NCI-H510A treated with DMSO at 0.1 percent for 48 hours (cell line): ENCODE data around the gene KCNK15.
A peak's percentile ranks its signal among the peaks of the same experiment; 100 is the strongest.
"Not testable (repeated sequence)": the region's sequence is repeated elsewhere in the genome, so short reads cannot be mapped to it uniquely, and the experiment has no call there.

Experiments used
- DNase-seq: peaks from one replicate; lab custom pipeline; 2025; lab: John Stamatoyannopoulos, UW

KCNK15 gene

DNA sequence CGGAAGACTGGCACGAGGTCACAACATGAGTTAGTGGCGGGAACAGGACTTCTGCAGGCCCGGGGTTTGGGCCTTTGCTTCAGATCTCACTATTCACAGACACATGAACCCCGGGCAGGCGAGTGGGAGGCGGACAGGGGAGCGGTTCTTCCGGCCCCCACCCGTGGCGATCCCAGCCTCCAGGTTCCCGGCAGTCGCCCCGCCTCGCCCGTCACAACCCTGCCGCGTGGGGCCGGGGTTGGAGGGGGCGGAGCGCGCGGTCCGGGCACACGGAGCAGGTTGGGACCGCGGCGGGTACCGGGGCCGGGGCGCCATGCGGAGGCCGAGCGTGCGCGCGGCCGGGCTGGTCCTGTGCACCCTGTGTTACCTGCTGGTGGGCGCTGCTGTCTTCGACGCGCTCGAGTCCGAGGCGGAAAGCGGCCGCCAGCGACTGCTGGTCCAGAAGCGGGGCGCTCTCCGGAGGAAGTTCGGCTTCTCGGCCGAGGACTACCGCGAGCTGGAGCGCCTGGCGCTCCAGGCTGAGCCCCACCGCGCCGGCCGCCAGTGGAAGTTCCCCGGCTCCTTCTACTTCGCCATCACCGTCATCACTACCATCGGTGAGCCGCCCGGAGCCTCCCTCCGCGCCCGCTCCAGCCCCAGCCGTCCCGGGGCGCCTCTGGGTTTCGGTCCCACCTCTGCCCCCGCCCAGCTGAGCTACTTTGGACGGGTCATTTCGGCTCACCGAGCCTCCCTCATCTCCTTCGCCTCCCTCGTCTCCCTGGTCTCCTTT lies at the start of gene KCNK15:
KCNK15 (plus strand) TSS at position 268 of the 769 bp plus-strand sequence; CDS start at position 314, 46 bp downstream.
- no peak for DNase-seq

DNA sequence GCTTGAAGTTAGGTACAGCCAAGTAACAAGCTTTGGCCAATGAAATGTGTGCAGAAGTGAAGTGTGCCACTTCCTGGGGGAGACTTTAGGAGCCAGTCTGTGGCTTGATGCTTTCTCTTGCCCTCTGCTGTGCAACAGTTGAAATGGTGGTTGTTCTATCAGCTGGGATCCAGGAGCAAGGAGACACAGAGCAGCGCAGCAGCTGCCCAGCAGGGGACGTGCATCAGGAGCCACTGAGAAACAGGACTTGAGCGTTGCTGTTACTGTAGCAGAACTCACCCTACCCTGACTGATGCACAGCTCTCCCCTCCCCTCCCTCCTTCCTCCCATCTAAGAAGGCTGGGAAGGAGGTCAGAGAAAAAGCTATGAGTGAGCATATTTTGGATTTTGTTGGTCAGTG lies 49.4 kb upstream of the KCNK15 start:
- no peak for DNase-seq

DNA sequence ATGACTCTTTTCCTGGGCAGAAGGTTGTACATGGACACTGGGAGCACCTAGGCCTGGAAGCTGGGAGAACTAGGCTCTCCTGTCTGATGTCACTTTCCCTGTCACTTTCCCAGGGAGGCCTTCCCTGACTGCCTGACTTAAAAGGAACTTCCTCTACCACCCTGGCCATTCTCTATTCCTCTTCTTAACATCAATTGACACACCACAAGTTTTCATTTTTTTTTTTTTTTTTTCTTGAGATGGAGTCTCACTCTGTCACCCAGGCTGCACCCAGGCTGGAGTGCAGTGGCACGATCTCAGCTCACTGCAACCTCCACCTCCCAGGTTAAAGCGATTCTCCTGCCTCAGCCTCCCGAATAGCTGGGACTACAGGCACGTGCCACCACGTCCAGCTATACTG lies 48.6 kb upstream of the KCNK15 start:
- DNase-seq = not testable (repeated sequence)

GRCh38 chr20:44698351-44698750 lies 47.3 kb upstream of the KCNK15 start:
- no peak for DNase-seq

GRCh38 chr20:44700306-44700705 lies 45.4 kb upstream of the KCNK15 start:
- no peak for DNase-seq

GRCh38 chr20:44701118-44701857 lies 44.4 kb upstream of the KCNK15 start:
- DNase-seq = peak; percentile 40

GRCh38 chr20:44701858-44702256 lies 43.8 kb upstream of the KCNK15 start:
- peak; percentile 12 for DNase-seq

DNA sequence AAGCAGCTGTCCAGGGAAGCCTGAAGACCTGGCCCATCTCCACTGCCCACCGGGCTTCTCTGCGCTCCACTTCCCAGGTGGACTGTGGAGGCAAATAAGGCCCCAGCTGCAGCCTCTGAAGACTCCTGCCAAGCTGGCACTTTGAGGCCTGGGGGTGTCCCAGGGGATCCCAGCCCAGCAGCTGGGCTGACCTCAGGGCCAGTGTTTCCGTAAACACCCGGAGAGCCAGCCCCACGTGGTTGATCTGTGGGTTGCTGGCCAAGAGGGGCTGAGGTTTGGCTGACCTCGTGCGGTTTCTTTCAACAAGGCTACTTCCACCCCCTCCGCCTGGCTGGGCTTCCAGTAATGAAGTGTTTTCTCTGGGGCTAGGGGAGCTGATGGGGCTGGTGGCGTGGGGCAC lies 42.9 kb upstream of the KCNK15 start:
- DNase-seq = no peak

GRCh38 chr20:44703183-44703925 lies 42.3 kb upstream of the KCNK15 start:
- DNase-seq = no peak

GRCh38 chr20:44703956-44704488 lies 41.6 kb upstream of the KCNK15 start:
- DNase-seq = no peak

GRCh38 chr20:44704551-44704971 lies 41.1 kb upstream of the KCNK15 start:
- DNase-seq = no peak

DNA sequence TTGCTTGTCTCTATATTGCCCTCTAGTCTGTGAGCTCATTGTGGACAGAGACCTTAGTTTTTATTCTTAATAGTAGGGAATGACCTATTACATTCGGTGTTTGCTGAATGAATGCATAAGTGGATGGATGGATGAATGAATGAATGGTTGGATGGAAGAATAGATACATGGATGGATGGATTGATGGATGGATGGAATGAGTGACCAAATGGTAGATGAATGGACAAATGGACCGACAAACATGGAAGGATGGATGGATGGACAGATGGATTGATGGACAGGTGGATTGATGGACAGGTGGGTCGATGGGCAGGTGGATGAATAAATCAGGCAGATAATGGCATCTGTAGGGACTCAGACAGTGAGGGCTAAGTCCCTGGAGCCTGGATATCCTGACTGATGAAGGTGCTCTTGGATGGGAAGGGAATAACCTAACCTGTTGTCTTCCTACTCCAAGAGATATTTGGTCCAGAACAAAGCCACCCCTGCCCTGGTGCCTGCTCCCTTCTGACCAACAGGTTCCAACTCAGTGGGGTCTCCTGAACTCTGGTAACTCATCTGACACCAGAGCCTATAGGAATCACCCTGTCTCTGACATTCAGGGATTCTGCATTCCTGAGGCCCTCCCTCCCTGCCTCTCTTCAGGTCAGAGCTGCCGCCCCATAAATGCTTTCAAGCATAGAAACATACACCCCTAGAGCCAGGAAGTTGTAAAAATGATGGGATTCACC lies 40.1 kb upstream of the KCNK15 start:
- DNase-seq = no peak

GRCh38 chr20:44706301-44707017 lies 39.2 kb upstream of the KCNK15 start:
- DNase-seq = no peak

- DNase-seq = no peak
These were observed 38.6 kb upstream of the KCNK15 start for GRCh38 chr20:44707018-44707579.

GRCh38 chr20:44709380-44709779 lies 36.3 kb upstream of the KCNK15 start:
- DNase-seq = no peak

DNA sequence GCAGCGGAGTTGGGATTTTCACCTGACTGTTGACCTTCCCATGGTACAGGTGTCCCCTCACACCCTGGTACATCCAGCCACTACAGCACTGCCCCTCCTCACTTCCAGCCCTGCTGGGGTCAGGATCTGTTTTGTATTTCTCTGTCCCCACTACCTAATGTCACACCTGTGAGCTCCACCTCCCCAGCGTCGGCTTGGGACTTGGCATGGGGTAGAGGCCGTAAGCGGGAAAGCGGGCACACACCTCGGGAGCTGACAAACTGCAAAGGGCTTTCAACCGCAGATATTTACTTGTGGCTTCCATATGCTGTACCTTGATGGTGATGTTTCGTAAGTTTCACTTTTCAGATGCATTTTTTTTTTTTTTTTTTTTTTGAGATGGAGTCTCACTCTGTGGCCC lies 35.9 kb upstream of the KCNK15 start:
- no peak for DNase-seq

DNA sequence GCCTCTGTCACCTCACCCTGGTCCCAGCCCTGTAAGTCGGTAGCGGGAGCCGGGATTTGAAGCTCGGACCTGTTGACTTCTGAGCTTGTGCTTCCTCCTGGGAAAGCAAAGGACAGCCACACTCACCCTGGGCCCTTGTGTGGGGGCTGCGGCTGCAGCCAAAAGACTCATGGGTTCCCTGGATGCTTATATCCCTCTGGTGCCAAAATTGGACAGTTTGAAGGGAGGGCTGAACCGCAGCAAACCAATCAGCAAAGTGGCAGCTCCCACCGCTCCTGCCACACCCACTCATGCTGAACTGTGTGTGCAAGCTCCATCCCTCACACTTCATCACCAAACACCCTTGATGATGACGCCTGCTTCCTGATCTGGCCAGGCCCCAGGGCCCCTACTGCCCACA lies 34.4 kb upstream of the KCNK15 start:
- no peak for DNase-seq

DNA sequence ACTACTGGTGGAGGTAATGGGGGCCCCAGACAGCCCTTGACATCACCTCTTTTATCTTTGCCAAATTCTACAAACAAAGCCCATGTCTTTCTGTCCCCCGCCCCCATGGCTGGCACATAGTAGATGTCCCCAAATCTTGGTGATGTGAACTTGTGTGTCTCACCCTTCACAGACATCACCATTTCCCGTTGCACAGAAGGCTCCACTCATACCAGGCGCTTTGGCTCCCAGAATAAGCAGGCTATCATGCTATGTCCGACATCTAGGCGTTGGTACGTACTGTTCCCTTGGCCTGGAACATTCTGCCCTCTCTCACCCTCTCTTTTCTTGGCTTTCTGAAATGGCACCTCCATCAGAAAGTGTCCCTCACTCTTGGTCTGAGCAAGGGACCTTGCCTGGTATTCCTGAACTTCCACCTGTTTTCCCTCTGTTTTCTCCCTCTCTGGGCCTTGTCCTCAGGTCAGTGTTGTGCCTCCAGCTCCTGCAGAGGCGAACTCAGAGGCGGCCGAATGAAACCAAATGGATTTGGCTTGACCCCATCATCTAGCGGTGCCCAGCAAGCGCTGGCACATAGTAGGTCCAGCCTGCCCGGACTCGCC lies 31.5 kb upstream of the KCNK15 start:
- no peak for DNase-seq

DNA sequence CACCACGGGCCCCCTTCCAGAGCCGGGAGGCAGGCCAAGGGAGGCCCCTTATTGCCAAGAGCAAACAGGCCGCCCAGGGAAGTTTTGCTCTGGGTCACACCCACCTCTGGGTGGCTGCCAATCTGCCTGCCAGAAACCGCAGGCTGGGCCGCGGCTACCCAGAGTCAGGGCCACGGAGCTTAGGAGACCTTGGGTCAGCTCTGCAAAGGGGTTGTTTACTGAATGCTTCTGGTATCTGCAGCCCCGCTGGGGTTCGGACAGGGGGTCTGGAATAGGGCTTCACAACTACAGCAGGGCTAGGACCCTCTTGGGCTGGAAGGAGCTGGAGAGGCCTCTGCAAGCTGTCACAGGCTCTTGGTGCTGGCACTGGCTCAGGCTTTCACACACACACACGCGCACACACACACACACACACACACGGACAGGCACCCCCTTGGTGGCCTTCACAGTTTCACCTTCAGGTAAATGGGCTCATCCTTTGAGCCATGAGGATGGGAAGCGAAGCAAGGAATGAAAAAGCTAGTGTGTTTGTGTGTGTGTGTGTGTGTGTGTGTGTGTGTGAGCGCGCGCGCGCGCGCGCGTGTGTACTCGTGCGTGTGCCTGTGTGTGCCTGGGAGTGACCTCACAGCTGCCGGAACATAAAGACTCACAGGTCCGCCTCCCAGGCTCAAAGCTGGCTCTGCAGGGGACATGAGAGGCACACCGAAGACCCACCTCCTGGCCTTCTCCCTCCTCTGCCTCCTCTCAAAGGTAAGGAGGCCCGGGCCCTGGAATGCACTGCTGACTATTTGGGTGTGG lies 30.8 kb upstream of the KCNK15 start, which contains the start of gene CCN5:
CCN5 (plus strand) TSS at position 669 of the 798 bp plus-strand sequence; CDS start at position 691, 22 bp downstream.
- DNase-seq = no peak
